ENCODE measurements around the gene AARS1. TPM values are rescaled to one million over a fixed set of nuclear protein-coding genes. Genes with fewer than 3 reads are reported as not detected.
"Not testable (repeated sequence)": the region's sequence is repeated elsewhere in the genome, so short reads cannot be mapped to it uniquely, and the experiment has no call there.

Gene AARS1
- total and polyA plus RNA-seq, 5 experiments from 2014 or later: 22.9 to 144 (median 45.6) TPM

- H3K9me3 Mint-ChIP-seq: no peaks in the 10 kb centered on the region
- DNase-seq (peak; percentile 86 to 95 (median 90)), ATAC-seq (peak; percentile 89 to 92)
- no peaks in the 10 kb centered on the region for H3K27me3 Mint-ChIP-seq
- peak within 1 kb of the TSS; percentile 83 to 95 (median 91) for H3K4me3 Mint-ChIP-seq
- peaks cover 0 to 42% (median 3%) of the 10 kb centered on the region in 3 donors for H3K36me3 Mint-ChIP-seq
- POLR2A ChIA-PET: interaction anchor here (0.6 to 2.4 kb wide), 10 partner anchors 9 to 273 kb away, joined by 3 to 10 read pairs (median 3); partner anchors contain the start of genes AARS1 and DDX19A
- H3K4me1 Mint-ChIP-seq: peaks cover 4 to 28% (median 16%) of the 10 kb centered on the region in 4 donors
- peak within 1 kb of the TSS; percentile 90 to 98 (median 95) for H3K27ac Mint-ChIP-seq
These were observed 37.5 kb downstream of the AARS1 start, which contains the start of gene EXOSC6 for GRCh38 chr16:70251629-70252354. EXOSC6 (minus strand) TSS chr16:70251940; CDS start chr16:70251900, 40 bp downstream.

- ATAC-seq: peak; percentile 56 to 61
- Mint-ChIP-seq H3K27ac (peak overlapping the region; percentile 57 to 91 (median 86)), H3K4me3 (peak overlapping the region; percentile 76 to 88 (median 81)), H3K36me3 (peaks cover 0 to 38% (median 3%) of the 10 kb centered on the region in 3 donors), H3K27me3 (no peaks in the 10 kb centered on the region), H3K4me1 (peaks cover 4 to 36% (median 18%) of the 10 kb centered on the region in 4 donors), H3K9me3 (no peaks in the 10 kb centered on the region)
- POLR2A ChIA-PET: interaction anchor here (0.6 to 2.4 kb wide), 10 partner anchors 9 to 1376 kb away, joined by 3 to 10 read pairs (median 4); partner anchors contain the start of genes AARS1 and DDX19A
- peak in 7 of 10 donors; percentile 16 to 66 (median 27) for DNase-seq
These were observed 38.3 kb downstream of the AARS1 start for GRCh38 chr16:70250748-70251628.

DNA sequence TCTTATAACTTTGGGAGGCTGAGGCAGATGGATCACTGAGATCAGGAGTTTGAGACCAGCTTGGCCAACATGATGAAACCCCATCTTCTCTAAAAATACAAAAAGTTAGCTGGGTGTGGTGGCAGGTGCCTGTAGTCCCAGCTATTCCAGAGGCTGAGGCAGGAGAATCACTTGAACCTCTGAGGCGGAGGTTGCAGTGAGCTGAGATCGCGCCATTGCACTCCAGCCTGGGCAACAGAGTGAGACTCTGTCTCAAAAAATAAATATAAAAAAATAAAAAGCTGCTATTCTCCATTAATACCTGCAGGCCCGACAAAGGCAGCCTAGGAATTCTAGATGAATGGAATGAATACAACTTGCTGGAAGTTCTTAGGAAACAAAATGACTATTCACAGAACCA lies 39.6 kb downstream of the AARS1 start:
- peak overlapping the region in 8 of 10 donors; percentile 15 to 79 (median 56) for H3K27ac Mint-ChIP-seq
- not testable (repeated sequence) for DNase-seq, H3K9me3 Mint-ChIP-seq, ATAC-seq, H3K27me3 Mint-ChIP-seq
- H3K4me1 Mint-ChIP-seq: peaks cover 4 to 40% (median 20%) of the 10 kb centered on the region in 4 donors
- H3K36me3 Mint-ChIP-seq: peaks cover 0 to 27% (median 3%) of the 10 kb centered on the region in 3 donors
- POLR2A ChIA-PET: interaction anchor here (2.4 kb wide), 1 partner anchor 50 kb away, joined by 5 read pairs; no protein-coding TSS in a partner anchor
- peak overlapping the region; percentile 33 to 83 (median 66) for H3K4me3 Mint-ChIP-seq

- Mint-ChIP-seq H3K4me3 (peak overlapping the region in 1 of 10 donors; percentile 9), H3K27ac (peak overlapping the region in 2 of 10 donors; percentile 20 to 48), H3K36me3 (peaks cover 0 to 58% (median 4%) of the 10 kb centered on the region in 3 donors)
- DNase-seq, H3K9me3 Mint-ChIP-seq, H3K4me1 Mint-ChIP-seq, H3K27me3 Mint-ChIP-seq, ATAC-seq, POLR2A ChIA-PET: not testable (repeated sequence)
These were observed 50.5 kb downstream of the AARS1 start for GRCh38 chr16:70238773-70239172.

- H3K4me1 Mint-ChIP-seq, H3K4me3 Mint-ChIP-seq, POLR2A ChIA-PET, DNase-seq, H3K27me3 Mint-ChIP-seq, H3K27ac Mint-ChIP-seq, ATAC-seq, H3K9me3 Mint-ChIP-seq: not testable (repeated sequence)
- peaks cover 0 to 81% (median 8%) of the 10 kb centered on the region in 3 donors for H3K36me3 Mint-ChIP-seq
These were observed 57.5 kb downstream of the AARS1 start for GRCh38 chr16:70231831-70232230.

GRCh38 chr16:70226024-70226423 lies 63.3 kb downstream of the AARS1 start:
- H3K27me3 Mint-ChIP-seq, H3K27ac Mint-ChIP-seq, DNase-seq, POLR2A ChIA-PET, ATAC-seq, H3K4me1 Mint-ChIP-seq, H3K4me3 Mint-ChIP-seq, H3K9me3 Mint-ChIP-seq: not testable (repeated sequence)
- H3K36me3 Mint-ChIP-seq: peaks cover 0 to 75% (median 0%) of the 10 kb centered on the region in 3 donors

GRCh38 chr16:70225430-70225829 lies 63.9 kb downstream of the AARS1 start:
- H3K4me1 Mint-ChIP-seq, H3K4me3 Mint-ChIP-seq, H3K9me3 Mint-ChIP-seq, ATAC-seq, DNase-seq, H3K27me3 Mint-ChIP-seq, POLR2A ChIA-PET: not testable (repeated sequence)
- H3K36me3 Mint-ChIP-seq: peaks cover 0 to 71% (median 0%) of the 10 kb centered on the region in 3 donors
- H3K27ac Mint-ChIP-seq: peak overlapping the region in 1 of 10 donors; percentile 21

- POLR2A ChIA-PET, H3K4me1 Mint-ChIP-seq, ATAC-seq: not testable (repeated sequence)
These were observed 64.7 kb downstream of the AARS1 start for GRCh38 chr16:70224645-70225044.

DNA sequence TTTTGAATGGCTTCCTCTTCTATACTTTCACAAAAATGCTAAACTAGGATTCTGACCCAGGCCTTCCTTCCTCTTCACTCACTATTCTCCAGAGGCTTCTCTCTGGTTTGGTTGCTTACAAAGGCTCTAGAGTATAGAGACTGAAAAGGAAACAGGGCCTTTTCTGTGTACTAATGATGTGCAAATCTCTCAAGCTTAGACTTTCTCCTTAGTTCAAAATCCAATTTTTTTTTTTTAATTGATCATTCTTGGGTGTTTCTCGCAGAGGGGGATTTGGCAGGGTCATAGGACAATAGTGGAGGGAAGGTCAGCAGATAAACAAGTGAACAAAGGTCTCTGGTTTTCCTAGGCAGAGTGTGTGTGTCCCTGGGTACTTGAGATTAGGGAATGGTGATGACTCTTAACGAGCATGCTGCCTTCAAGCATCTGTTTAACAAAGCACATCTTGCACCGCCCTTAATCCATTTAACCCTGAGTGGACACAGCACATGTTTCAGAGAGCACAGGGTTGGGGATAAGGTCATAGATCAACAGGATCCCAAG lies 65.3 kb downstream of the AARS1 start:
- H3K27me3 Mint-ChIP-seq, DNase-seq, POLR2A ChIA-PET, H3K4me1 Mint-ChIP-seq, ATAC-seq, H3K4me3 Mint-ChIP-seq, H3K9me3 Mint-ChIP-seq: not testable (repeated sequence)
- Mint-ChIP-seq H3K36me3 (peaks cover 0 to 74% (median 0%) of the 10 kb centered on the region in 3 donors), H3K27ac (peak overlapping the region in 5 of 10 donors; percentile 21 to 75 (median 33))

More at GRCh38 chr16:70224645-70225044, 64.7 kb downstream of the AARS1 start:
- peaks cover 0 to 75% (median 0%) of the 10 kb centered on the region in 3 donors for H3K36me3 Mint-ChIP-seq
- not testable (repeated sequence) for H3K9me3 Mint-ChIP-seq, H3K4me3 Mint-ChIP-seq, DNase-seq, H3K27ac Mint-ChIP-seq, H3K27me3 Mint-ChIP-seq

GRCh38 chr16:70223216-70223615 lies 66.1 kb downstream of the AARS1 start:
- H3K9me3 Mint-ChIP-seq, H3K4me3 Mint-ChIP-seq, H3K4me1 Mint-ChIP-seq, H3K27me3 Mint-ChIP-seq, ATAC-seq, DNase-seq, POLR2A ChIA-PET: not testable (repeated sequence)
- Mint-ChIP-seq H3K36me3 (peaks cover 0 to 73% (median 0%) of the 10 kb centered on the region in 3 donors), H3K27ac (peak overlapping the region in 5 of 10 donors; percentile 21 to 75 (median 56))

DNA sequence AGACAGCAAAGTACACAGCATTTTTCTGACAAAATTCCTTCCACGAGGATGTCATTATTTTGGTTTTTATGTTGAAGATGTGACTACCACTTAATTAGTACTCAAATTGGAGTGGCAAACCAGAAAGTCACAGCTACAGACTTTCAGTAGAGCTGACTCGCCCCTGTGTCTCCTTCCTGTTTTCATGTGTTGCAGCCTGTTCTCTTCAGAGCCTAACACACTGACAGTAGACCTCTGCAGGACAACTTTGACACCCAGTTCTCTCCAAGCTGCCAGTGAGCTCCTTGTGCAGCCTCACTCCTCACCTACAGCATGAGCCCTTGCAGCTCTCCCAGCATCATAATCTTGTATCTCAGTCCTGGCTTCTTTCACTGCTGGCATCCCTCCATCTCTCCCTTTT lies 66.7 kb downstream of the AARS1 start:
- POLR2A ChIA-PET, H3K4me3 Mint-ChIP-seq, H3K4me1 Mint-ChIP-seq, DNase-seq, ATAC-seq, H3K27me3 Mint-ChIP-seq, H3K9me3 Mint-ChIP-seq: not testable (repeated sequence)
- Mint-ChIP-seq H3K36me3 (peaks cover 0 to 72% (median 0%) of the 10 kb centered on the region in 3 donors), H3K27ac (peak overlapping the region in 3 of 10 donors; percentile 15 to 64 (median 21))

GRCh38 chr16:70218586-70218985 lies 70.7 kb downstream of the AARS1 start:
- H3K27me3 Mint-ChIP-seq, H3K4me1 Mint-ChIP-seq, H3K4me3 Mint-ChIP-seq, H3K27ac Mint-ChIP-seq, POLR2A ChIA-PET, DNase-seq, ATAC-seq, H3K9me3 Mint-ChIP-seq: not testable (repeated sequence)
- H3K36me3 Mint-ChIP-seq: peaks cover 0 to 71% (median 4%) of the 10 kb centered on the region in 3 donors
